ENCODE data around the gene SPTSSA.
"Not testable (repeated sequence)": the region's sequence is repeated elsewhere in the genome, so short reads cannot be mapped to it uniquely, and the experiment has no call there.

The SPTSSA gene

DNA sequence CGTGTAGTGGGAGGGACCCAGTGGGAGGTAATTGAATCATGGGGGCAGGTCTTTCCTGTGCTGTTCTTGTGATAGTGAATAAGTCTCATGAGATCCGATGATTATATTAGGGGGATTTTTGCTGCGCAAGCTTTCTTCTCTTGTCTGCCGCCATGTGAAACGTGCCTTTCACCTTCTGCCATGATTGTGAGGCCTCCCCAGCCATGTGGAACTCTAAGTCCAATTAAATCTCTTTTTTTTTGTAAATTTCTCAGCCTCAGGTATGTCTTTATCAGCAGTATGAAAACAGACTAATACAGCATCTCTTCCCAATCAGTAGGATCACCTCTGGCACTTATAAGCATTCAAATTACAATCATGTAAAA lies 34.0 kb downstream of the SPTSSA start:
- not testable (repeated sequence) for H3K27me3 ChIP-seq (ENCODE audit: control insufficient read depth in 3 of 3, insufficient read depth in 3 of 3, low read depth in 1 of 3, low read length in 3 of 3); DNase-seq (ENCODE audit: low spot score); H2BK12ac ChIP-seq (ENCODE audit: low read length); H3K14ac ChIP-seq (ENCODE audit: low read length); H3K9ac ChIP-seq (ENCODE audit: low read depth, low read length, poor library complexity); H3K4ac ChIP-seq (ENCODE audit: low read length); H2BK5ac ChIP-seq (ENCODE audit: low read length); H3K23ac ChIP-seq (ENCODE audit: low read depth, low read length, poor library complexity); H3K36me3 ChIP-seq (replicated peaks in 1 of 2; ENCODE audit: control insufficient read depth in 2 of 2, insufficient read depth in 2 of 2, low read length in 2 of 2); H3K79me1 ChIP-seq (ENCODE audit: low read depth, low read length); H2BK15ac ChIP-seq (ENCODE audit: low read length); H2AK5ac ChIP-seq (ENCODE audit: low read depth, low read length); H3K9me3 ChIP-seq (replicated peaks in 1 of 2; ENCODE audit: control insufficient read depth in 2 of 2, insufficient read depth in 1 of 2, low read depth in 1 of 2, low read length in 2 of 2); H3K18ac ChIP-seq (ENCODE audit: low read length); H3K4me2 ChIP-seq (ENCODE audit: insufficient read depth, low read length, poor library complexity, severe bottlenecking); H3K4me1 ChIP-seq (ENCODE audit: control insufficient read depth in 2 of 2, insufficient read depth in 1 of 2, low read depth in 1 of 2, low read length in 2 of 2); H3K27ac ChIP-seq (replicated peaks; ENCODE audit: low read length); H4K91ac ChIP-seq (ENCODE audit: low read depth, low read length, poor library complexity); H2BK120ac ChIP-seq (ENCODE audit: low read depth, low read length); H3K4me3 ChIP-seq (ENCODE audit: low read length in 2 of 2); H4K8ac ChIP-seq (ENCODE audit: low read depth, low read length); H2AFZ ChIP-seq (ENCODE audit: low read length)
- WGBS, 2 donors (ENCODE audit: extremely low coverage in 2 of 2, insufficient read length in 2 of 2, insufficient replicate concordance in 1 of 2) = no CpG with 5 or more reads among the region's 5 CpGs

DNA sequence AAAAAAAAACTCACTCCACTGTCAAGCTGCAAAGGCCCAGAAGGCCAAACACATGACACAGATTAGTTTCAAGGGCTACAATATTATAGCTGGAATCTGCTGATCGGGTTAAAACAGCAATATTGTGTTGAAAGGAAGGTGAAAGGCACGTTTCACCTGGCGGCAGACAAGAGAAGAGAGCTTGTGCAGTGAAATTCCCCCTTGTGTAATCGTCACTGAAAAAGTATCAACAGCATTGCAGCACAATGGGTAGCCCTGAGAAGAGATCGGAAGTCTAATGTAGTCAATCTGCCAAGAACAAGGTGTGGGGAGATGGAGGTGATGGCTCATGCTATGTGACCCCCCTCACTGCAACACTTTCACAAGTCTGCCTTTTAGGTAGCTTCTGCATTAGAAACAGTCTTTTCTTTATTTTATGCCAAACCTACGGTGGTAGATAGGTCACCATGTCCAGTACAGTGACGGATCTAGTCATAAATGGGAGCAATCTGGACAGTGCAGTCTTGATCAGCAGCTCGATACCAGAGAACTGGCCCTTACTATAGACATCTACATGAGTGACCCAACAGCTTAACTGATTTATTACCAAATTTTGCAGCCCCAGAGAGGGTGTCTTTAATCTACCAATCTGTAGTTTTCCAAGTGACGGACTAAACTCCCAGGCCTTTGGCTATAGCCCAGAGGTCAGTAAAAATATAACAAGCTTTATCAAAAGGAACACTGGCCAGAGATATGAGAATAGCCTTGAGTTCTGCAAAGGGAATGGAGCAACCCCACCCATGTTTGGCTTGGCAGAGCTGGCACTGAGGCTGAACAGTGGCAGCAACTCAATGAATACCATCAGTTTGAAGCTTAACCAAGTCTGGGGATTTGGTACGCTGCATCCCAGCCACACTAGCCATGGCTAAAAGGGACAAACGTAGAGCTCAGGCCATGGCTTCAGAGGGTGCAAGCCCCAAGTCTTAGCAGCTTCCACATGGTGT lies 35.4 kb downstream of the SPTSSA start:
- WGBS, 2 donors (ENCODE audit: extremely low coverage in 2 of 2, insufficient read length in 2 of 2, insufficient replicate concordance in 1 of 2) = no CpG with 5 or more reads among the region's 11 CpGs
- no peak overlapping the region for H3K4me2 ChIP-seq (ENCODE audit: insufficient read depth, low read length, poor library complexity, severe bottlenecking)
- no peaks in the 10 kb centered on the region for H3K36me3 ChIP-seq (replicated peaks in 1 of 2; ENCODE audit: control insufficient read depth in 2 of 2, insufficient read depth in 2 of 2, low read length in 2 of 2)
- no peaks in the 10 kb centered on the region for H3K4me1 ChIP-seq (ENCODE audit: control insufficient read depth in 2 of 2, insufficient read depth in 1 of 2, low read depth in 1 of 2, low read length in 2 of 2)
- no peak overlapping the region for H4K8ac ChIP-seq (ENCODE audit: low read depth, low read length)
- no peak overlapping the region for H3K4me3 ChIP-seq (ENCODE audit: low read length in 2 of 2)
- H2BK5ac ChIP-seq (ENCODE audit: low read length) = no peak overlapping the region
- H2BK120ac ChIP-seq (ENCODE audit: low read depth, low read length) = no peak overlapping the region
- H2AFZ ChIP-seq (ENCODE audit: low read length) = no peak overlapping the region
- H3K27ac ChIP-seq (replicated peaks; ENCODE audit: low read length) = no peak overlapping the region
- H3K9ac ChIP-seq (ENCODE audit: low read depth, low read length, poor library complexity) = no peak overlapping the region
- H3K14ac ChIP-seq (ENCODE audit: low read length) = no peak overlapping the region
- no peaks in the 10 kb centered on the region for H3K9me3 ChIP-seq (replicated peaks in 1 of 2; ENCODE audit: control insufficient read depth in 2 of 2, insufficient read depth in 1 of 2, low read depth in 1 of 2, low read length in 2 of 2)
- no peak overlapping the region for H3K18ac ChIP-seq (ENCODE audit: low read length)
- H2BK12ac ChIP-seq (ENCODE audit: low read length) = no peak overlapping the region
- H3K27me3 ChIP-seq (ENCODE audit: control insufficient read depth in 3 of 3, insufficient read depth in 3 of 3, low read depth in 1 of 3, low read length in 3 of 3) = no peaks in the 10 kb centered on the region
- no peak overlapping the region for H3K4ac ChIP-seq (ENCODE audit: low read length)
- H2AK5ac ChIP-seq (ENCODE audit: low read depth, low read length) = no peak overlapping the region
- no peak for DNase-seq (ENCODE audit: low spot score)
- no peak overlapping the region for H3K23ac ChIP-seq (ENCODE audit: low read depth, low read length, poor library complexity)
- H2BK15ac ChIP-seq (ENCODE audit: low read length) = no peak overlapping the region
- H4K91ac ChIP-seq (ENCODE audit: low read depth, low read length, poor library complexity) = no peak overlapping the region
- H3K79me1 ChIP-seq (ENCODE audit: low read depth, low read length) = no peaks in the 10 kb centered on the region

DNA sequence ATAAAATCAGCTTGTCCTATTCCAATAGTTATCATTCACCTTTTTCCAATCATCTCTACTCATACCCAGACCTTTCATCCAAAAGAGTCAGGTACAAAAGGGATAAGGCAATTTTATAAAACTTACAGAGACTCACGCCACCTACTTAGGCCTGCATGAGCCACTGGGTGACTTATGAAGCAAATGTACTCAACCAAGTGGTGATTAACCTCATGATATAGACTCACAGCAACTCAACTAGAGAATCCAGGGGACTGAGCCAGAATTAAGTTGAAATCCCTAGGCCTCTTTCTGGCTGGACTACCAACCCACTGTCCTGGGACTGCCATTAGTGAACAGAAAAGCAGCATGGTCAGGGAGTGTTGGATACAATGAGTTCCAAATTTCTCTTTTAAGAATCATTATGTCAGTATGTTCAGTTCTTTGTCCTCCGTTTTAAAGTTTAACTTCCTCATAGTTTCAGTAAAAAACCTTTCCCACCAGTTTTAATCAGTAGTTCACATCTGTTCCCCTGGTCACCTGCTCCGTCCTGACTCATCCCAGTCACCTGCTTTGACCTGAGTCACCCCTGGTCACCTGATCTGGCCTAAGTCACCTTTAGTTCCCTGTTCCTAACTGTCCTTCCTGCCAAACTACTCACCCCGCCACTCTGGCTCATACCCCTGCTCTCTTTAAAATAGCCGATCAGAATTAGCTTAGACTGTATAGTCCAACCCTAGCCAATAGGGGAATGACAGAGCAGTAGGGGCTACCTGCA lies 36.8 kb downstream of the SPTSSA start:
- no peaks in the 10 kb centered on the region for H3K79me1 ChIP-seq (ENCODE audit: low read depth, low read length)
- no CpG with 5 or more reads among the region's 5 CpGs for WGBS, 2 donors (ENCODE audit: extremely low coverage in 2 of 2, insufficient read length in 2 of 2, insufficient replicate concordance in 1 of 2)
- H2BK12ac ChIP-seq (ENCODE audit: low read length) = no peak overlapping the region
- H2BK5ac ChIP-seq (ENCODE audit: low read length) = no peak overlapping the region
- no peak overlapping the region for H2BK120ac ChIP-seq (ENCODE audit: low read depth, low read length)
- peaks cover 0 to 2% of the 10 kb centered on the region in 2 donors for H3K36me3 ChIP-seq (replicated peaks in 1 of 2; ENCODE audit: control insufficient read depth in 2 of 2, insufficient read depth in 2 of 2, low read length in 2 of 2)
- H3K9me3 ChIP-seq (replicated peaks in 1 of 2; ENCODE audit: control insufficient read depth in 2 of 2, insufficient read depth in 1 of 2, low read depth in 1 of 2, low read length in 2 of 2) = peaks cover 2 to 7% of the 10 kb centered on the region in 2 donors
- H3K4me2 ChIP-seq (ENCODE audit: insufficient read depth, low read length, poor library complexity, severe bottlenecking) = no peak overlapping the region
- H2AK5ac ChIP-seq (ENCODE audit: low read depth, low read length) = no peak overlapping the region
- H2BK15ac ChIP-seq (ENCODE audit: low read length) = no peak overlapping the region
- H4K8ac ChIP-seq (ENCODE audit: low read depth, low read length) = no peak overlapping the region
- no peaks in the 10 kb centered on the region for H3K4me1 ChIP-seq (ENCODE audit: control insufficient read depth in 2 of 2, insufficient read depth in 1 of 2, low read depth in 1 of 2, low read length in 2 of 2)
- H3K4ac ChIP-seq (ENCODE audit: low read length) = no peak overlapping the region
- DNase-seq (ENCODE audit: low spot score) = no peak
- no peak overlapping the region for H3K14ac ChIP-seq (ENCODE audit: low read length)
- no peak overlapping the region for H3K18ac ChIP-seq (ENCODE audit: low read length)
- no peak overlapping the region for H3K27ac ChIP-seq (replicated peaks; ENCODE audit: low read length)
- no peaks in the 10 kb centered on the region for H3K27me3 ChIP-seq (ENCODE audit: control insufficient read depth in 3 of 3, insufficient read depth in 3 of 3, low read depth in 1 of 3, low read length in 3 of 3)
- no peak overlapping the region for H3K23ac ChIP-seq (ENCODE audit: low read depth, low read length, poor library complexity)
- H3K4me3 ChIP-seq (ENCODE audit: low read length in 2 of 2) = no peak overlapping the region
- no peak overlapping the region for H3K9ac ChIP-seq (ENCODE audit: low read depth, low read length, poor library complexity)
- no peak overlapping the region for H4K91ac ChIP-seq (ENCODE audit: low read depth, low read length, poor library complexity)
- H2AFZ ChIP-seq (ENCODE audit: low read length) = no peak overlapping the region

DNA sequence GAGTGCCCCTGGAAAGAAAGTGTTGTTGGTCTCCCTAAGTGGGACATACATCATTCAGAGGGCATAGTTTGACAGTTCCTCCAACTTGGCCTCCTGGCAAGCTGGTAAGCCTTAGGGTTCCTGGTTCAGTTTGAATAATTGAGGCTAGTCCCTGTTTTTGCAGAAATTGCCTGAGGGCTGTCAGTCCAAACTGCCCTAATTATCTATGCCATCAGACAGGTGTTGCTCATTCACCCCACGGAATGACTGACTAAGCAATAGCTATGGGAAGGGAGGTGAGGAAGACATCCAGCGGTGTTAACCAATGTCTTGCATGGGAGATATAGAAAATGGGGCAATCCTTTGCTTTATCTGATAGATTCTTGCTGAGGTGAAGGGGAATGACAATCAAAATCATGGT lies 37.6 kb downstream of the SPTSSA start:
- Histone ChIP-seq H2BK12ac (ENCODE audit: low read length) (no peak overlapping the region), H2BK120ac (ENCODE audit: low read depth, low read length) (no peak overlapping the region), H3K18ac (ENCODE audit: low read length) (no peak overlapping the region), H3K4me1 (ENCODE audit: control insufficient read depth in 2 of 2, insufficient read depth in 1 of 2, low read depth in 1 of 2, low read length in 2 of 2) (no peaks in the 10 kb centered on the region), H3K36me3 (replicated peaks in 1 of 2; ENCODE audit: control insufficient read depth in 2 of 2, insufficient read depth in 2 of 2, low read length in 2 of 2) (peaks cover 0 to 2% of the 10 kb centered on the region in 2 donors), H2BK15ac (ENCODE audit: low read length) (no peak overlapping the region), H4K8ac (ENCODE audit: low read depth, low read length) (no peak overlapping the region), H3K79me1 (ENCODE audit: low read depth, low read length) (no peaks in the 10 kb centered on the region), H3K14ac (ENCODE audit: low read length) (no peak overlapping the region), H2AFZ (ENCODE audit: low read length) (no peak overlapping the region), H3K9ac (ENCODE audit: low read depth, low read length, poor library complexity) (no peak overlapping the region), H3K4me2 (ENCODE audit: insufficient read depth, low read length, poor library complexity, severe bottlenecking) (no peak overlapping the region), H3K27me3 (ENCODE audit: control insufficient read depth in 3 of 3, insufficient read depth in 3 of 3, low read depth in 1 of 3, low read length in 3 of 3) (no peaks in the 10 kb centered on the region), H3K4ac (ENCODE audit: low read length) (no peak overlapping the region), H3K23ac (ENCODE audit: low read depth, low read length, poor library complexity) (no peak overlapping the region), H3K9me3 (replicated peaks in 1 of 2; ENCODE audit: control insufficient read depth in 2 of 2, insufficient read depth in 1 of 2, low read depth in 1 of 2, low read length in 2 of 2) (peaks cover 2 to 7% of the 10 kb centered on the region in 2 donors), H2AK5ac (ENCODE audit: low read depth, low read length) (no peak overlapping the region), H3K27ac (replicated peaks; ENCODE audit: low read length) (no peak overlapping the region), H2BK5ac (ENCODE audit: low read length) (no peak overlapping the region), H4K91ac (ENCODE audit: low read depth, low read length, poor library complexity) (no peak overlapping the region), H3K4me3 (ENCODE audit: low read length in 2 of 2) (no peak overlapping the region)
- DNase-seq (ENCODE audit: low spot score) = no peak
- no CpG with 5 or more reads among the region's 2 CpGs for WGBS, 2 donors (ENCODE audit: extremely low coverage in 2 of 2, insufficient read length in 2 of 2, insufficient replicate concordance in 1 of 2)
